GM12801 (cell line): ENCODE data around the gene SERGEF.

ENCODE experiments used
- TF ChIP-seq, protein P1 (sequence below): IDR thresholded peaks from one replicate; pipeline ENCODE4 v1.5.1; 2011; ENCODE audit warnings: control low read depth; ENCODE audit not compliant: insufficient read length; ENCODE audit errors: extremely low read depth

Gene SERGEF

DNA sequence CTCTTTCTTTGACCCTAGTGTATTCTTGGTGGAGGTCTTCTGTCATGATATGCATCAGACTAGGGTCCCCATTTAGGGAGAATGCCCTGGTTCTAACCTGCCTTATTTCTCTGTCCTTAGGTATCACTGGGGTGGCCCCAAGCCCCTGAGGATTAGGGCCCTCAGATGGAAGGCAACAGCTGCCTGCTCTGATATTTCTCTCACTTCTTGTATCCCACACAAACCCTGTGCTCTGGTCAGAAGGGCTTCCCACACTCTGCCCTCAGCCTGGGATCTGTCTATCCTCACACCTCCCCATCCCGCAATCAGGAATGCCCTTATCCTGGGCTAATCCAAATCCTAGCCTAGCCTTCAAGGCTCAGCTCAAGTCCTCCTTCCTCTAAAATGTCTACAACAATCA is 202.8 kb downstream of the SERGEF start:
- TF ChIP-seq, protein P1, sequence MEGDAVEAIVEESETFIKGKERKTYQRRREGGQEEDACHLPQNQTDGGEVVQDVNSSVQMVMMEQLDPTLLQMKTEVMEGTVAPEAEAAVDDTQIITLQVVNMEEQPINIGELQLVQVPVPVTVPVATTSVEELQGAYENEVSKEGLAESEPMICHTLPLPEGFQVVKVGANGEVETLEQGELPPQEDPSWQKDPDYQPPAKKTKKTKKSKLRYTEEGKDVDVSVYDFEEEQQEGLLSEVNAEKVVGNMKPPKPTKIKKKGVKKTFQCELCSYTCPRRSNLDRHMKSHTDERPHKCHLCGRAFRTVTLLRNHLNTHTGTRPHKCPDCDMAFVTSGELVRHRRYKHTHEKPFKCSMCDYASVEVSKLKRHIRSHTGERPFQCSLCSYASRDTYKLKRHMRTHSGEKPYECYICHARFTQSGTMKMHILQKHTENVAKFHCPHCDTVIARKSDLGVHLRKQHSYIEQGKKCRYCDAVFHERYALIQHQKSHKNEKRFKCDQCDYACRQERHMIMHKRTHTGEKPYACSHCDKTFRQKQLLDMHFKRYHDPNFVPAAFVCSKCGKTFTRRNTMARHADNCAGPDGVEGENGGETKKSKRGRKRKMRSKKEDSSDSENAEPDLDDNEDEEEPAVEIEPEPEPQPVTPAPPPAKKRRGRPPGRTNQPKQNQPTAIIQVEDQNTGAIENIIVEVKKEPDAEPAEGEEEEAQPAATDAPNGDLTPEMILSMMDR = no peak

DNA sequence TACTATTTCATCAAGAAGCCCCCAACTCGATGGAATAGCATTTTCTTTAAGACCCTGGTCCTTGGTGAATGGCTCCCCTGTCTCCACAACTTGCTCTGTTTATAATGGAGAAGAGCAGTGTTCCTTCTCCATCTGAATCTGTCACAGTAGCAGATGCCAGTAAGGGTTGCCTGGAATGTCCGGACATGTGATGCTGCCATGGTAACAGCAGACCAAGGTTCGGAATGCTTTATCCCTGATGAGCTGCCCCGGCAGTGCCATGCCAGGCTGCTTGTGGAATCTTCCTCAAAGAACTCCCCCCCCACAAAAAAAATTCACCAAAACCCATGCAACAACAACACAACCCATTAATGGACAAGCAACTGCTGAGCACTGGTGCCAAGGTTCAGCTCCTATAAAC is 205.8 kb downstream of the SERGEF start:
- TF ChIP-seq, protein P1 = no peak

DNA sequence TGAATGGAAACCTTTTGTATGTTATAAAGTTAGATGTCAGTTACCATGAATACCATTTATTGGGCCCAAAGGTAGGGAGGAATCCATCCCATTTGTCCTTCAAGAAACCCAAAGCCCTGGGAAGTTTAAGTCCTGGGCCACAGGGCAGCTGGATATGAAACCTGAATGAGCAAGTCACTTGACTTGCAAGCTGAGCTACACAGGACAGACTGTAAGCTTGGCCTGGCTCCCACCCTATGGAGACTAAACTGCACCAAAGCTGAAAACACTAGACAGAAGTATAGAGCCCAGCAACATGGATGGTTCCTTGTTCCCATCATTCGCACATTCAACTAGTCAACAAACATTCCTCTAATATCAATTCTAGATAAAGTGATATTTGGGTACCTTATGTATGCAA is 207.0 kb downstream of the SERGEF start:
- TF ChIP-seq, protein P1 = no peak

DNA sequence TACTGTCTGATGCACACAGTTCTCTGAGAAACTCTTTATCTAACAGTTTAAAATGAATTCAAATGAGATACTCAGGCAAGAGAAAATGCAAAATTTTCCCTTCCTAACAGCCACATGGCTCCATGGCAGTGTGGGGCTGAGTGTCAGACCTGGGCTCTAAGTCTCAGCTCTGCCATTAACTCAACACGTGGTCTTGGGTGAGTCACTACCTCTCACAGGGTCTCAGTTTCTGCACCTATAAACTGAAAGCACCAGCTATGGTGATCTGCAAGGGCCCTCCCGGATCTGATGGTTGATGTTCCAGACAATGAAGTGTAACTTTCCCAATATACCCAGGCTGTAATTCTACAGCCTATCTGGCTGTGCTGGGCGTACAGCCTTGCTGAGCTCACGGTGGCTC is 207.8 kb downstream of the SERGEF start:
- TF ChIP-seq, protein P1 = no peak

DNA sequence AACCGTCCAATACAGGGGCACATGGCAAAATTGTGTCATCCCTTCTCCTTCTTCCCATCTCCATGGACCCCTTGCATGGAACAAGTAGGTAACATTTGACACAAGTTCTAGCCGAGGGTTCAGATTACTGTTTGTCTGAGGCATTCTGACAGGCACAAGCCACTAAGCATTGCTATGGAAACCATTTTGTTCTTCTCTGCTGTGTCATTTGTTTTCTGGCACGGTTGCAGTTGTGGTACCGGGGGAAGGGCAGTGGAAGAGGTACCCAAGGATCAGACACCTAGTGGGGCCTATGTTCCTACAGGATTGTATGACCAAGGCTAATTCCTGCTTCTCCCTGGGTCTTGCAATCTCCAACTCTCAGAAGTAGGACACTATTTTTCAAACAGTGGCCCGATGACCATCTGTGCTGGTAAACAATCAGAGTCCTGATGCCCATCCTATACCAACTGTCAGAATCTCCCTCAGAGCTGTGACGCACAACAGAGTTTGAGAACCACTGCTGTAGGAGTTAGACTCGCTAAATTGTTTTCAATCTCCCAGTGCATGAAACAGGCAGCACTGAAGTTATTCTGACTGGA is 209.0 kb downstream of the SERGEF start:
- TF ChIP-seq, protein P1 = no peak

DNA sequence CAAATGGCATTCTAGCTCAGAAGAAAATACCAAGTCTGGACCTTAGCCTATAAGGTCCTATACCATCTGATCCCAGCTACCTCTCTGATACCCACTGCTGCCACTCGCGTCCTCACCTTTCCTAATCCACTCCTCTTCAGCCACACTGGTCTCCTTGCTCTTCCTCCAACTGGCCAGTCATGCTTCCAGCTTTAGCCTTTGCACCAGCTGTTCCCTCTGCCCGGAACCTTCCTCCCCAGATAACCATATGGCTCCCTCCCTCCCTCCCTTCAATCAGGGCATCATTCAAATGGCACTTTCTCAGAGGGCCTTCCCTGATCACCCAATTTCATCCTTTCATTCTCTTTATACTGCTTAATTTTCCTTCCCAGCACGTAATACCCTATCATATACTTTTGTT is 210.4 kb downstream of the SERGEF start:
- TF ChIP-seq, protein P1 = no peak

DNA sequence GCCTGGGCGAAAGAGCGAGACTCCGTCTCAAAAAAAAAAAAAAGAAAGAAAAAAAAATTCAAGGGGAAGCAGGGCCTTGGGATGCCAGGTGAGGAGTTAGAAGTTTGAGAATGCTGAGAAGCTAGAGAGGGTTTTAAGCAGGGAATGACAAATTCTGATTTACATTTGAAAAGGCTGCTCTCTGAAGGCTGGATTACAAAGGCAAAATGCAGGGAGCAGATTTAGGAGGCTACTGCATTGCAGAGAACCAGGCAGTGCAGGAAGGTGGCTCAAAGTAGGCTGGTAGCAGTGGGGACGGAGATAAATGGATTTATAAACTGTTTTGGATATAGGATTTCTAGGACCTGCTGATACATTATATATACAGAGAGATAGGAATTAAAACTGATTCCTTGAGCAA is 211.7 kb downstream of the SERGEF start:
- TF ChIP-seq, protein P1 = no peak

DNA sequence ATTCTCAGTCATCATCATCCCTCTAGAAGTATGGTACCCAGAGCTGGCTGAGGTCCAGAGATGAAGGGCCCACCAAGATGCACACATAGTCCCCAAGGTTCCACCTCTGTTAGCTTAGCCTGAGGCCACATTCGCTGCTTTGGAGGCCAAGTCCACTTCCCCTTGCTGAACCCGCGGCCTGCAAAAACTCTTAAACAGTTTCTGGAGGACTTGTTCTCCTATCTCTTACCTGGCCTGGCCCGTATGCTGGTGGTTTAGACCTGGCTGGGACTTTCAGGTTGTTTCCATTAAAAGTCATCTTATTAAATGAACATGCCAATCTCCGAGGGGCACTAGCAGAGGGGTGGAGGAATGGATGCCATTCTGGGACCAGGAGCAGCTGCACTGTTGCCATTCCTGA is 213.7 kb downstream of the SERGEF start:
- TF ChIP-seq, protein P1 = no peak
